Stimulated activated memory B cell treated with anti-CD40 and anti-IgM and Interleukin-4, amounts not matched to agents 10 μg/mL and 1 μg/mL and 100 μg/mL, for 72 hours (primary cell): ENCODE results near the gene B4GALT5.
"Not testable (repeated sequence)": the region's sequence is repeated elsewhere in the genome, so short reads cannot be mapped to it uniquely, and the experiment has no call there.

Experiments
- ATAC-seq: fragments of 150-1000 bp; cut with Tn5 transposase; 2 replicates; pipeline ENCODE4 v1.10.0; 2021
- H3K27ac Mint-ChIP-seq: one replicate; pipeline ENCODE4 v1.8.0; 2022; ENCODE audit warnings: mild to moderate bottlenecking, mixed read lengths
- H3K27me3 Mint-ChIP-seq: one replicate; pipeline ENCODE4 v1.8.0; 2022; ENCODE audit warnings: mixed read lengths
- H3K36me3 Mint-ChIP-seq: one replicate; pipeline ENCODE4 v1.8.0; 2022; ENCODE audit warnings: mixed read lengths
- H3K4me1 Mint-ChIP-seq: one replicate; pipeline ENCODE4 v1.8.0; 2022; ENCODE audit warnings: mixed read lengths
- H3K4me3 Mint-ChIP-seq: one replicate; pipeline ENCODE4 v1.8.0; 2022; ENCODE audit warnings: mild to moderate bottlenecking, moderate library complexity, mixed read lengths
- H3K9me3 Mint-ChIP-seq: one replicate; pipeline ENCODE4 v1.8.0; 2022; ENCODE audit warnings: mixed read lengths

B4GALT5 gene

DNA sequence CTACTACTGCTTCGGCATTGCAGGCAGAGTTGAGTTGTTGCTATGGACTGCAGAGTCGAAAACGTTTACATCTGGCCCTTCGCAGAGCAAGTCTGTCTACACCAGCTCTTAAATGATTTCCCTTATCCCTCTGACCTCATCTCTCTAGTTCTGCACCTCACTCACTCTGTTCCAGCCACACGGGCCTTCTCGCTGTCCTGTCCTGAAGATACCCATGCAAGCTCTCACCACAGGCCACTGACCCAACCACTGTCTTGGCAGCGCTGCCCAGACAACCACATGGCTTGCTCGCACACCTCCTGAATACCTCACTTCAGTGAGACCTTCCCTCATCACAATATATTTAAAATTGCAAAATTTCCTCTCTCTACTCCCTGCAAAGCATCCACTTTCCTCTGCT, 31.4 kb downstream of the B4GALT5 start:
- no peaks in the 10 kb centered on the region for H3K9me3 Mint-ChIP-seq
- H3K4me1 Mint-ChIP-seq = peaks cover 72% of the 10 kb centered on the region
- peaks cover 31% of the 10 kb centered on the region for H3K36me3 Mint-ChIP-seq
- no peaks in the 10 kb centered on the region for H3K27me3 Mint-ChIP-seq
- no peak for ATAC-seq
- H3K27ac Mint-ChIP-seq = no peak overlapping the region
- no peak overlapping the region for H3K4me3 Mint-ChIP-seq

DNA sequence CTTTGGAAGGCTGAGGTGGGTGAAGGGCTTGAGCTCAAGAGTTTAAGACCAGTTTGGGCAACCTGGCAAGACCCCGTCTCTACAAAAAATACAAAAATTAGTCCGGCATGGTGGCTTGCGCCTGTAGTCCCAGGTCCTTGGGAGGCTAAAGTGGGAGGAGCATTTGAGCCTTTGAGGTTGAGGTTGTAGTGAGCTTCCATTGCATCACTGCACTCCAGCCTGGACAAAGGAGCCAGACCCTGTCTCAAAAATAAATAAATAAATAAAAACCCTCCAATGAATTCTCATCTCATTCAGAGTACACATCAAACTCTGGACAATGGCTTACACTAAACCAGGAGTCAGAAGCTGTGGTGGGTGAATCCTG, 31.8 kb downstream of the B4GALT5 start:
- Mint-ChIP-seq H3K27ac (no peak overlapping the region), H3K4me3 (no peak overlapping the region), H3K27me3 (no peaks in the 10 kb centered on the region), H3K4me1 (peaks cover 72% of the 10 kb centered on the region), H3K36me3 (peaks cover 31% of the 10 kb centered on the region), H3K9me3 (no peaks in the 10 kb centered on the region)
- ATAC-seq = no peak

DNA sequence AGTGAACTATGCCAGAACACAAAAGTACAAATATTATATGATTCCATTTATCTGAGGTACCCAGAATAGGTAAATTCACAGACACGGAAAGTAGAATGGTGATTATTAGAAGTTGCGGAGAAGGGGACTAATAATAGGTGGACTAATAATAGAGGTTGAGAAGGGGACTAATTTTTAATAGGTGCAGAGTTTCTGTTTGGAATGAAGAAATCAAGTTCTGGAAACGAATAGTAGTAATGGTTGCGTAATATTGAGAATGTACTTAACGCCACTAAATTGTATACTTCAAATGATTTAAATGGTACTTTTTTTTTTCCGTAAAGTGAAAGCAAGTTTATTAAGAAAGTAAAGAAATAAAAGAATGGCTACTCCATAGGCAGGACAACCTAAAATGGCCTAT, 33.2 kb downstream of the B4GALT5 start:
- H3K4me1 Mint-ChIP-seq = peaks cover 79% of the 10 kb centered on the region
- H3K9me3 Mint-ChIP-seq = no peaks in the 10 kb centered on the region
- H3K4me3 Mint-ChIP-seq = no peak overlapping the region
- no peak for ATAC-seq
- peaks cover 31% of the 10 kb centered on the region for H3K36me3 Mint-ChIP-seq
- no peak overlapping the region for H3K27ac Mint-ChIP-seq
- H3K27me3 Mint-ChIP-seq = no peaks in the 10 kb centered on the region

DNA sequence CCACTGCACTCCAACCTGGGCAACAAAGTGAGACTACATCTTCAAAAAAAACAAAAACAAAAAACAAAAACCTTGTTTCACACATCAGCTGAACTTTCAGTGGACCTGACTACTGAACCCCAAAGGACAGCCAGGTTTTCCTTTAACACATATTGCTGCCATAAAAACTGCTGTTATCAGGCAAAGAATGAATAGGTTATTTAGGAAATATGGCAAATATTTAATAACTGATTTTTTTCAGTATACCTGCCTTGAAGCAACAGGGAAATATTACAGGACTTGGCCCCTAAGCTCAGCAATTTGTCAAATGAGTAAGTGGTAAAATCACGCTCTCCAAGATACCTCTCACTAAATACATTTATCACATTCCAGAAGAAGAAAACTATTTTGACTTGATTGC, 34.0 kb downstream of the B4GALT5 start:
- H3K4me3 Mint-ChIP-seq = no peak overlapping the region
- peaks cover 79% of the 10 kb centered on the region for H3K4me1 Mint-ChIP-seq
- H3K36me3 Mint-ChIP-seq = peaks cover 28% of the 10 kb centered on the region
- peak overlapping the region; percentile 6 for H3K27ac Mint-ChIP-seq
- H3K9me3 Mint-ChIP-seq = no peaks in the 10 kb centered on the region
- ATAC-seq = no peak
- H3K27me3 Mint-ChIP-seq = no peaks in the 10 kb centered on the region

DNA sequence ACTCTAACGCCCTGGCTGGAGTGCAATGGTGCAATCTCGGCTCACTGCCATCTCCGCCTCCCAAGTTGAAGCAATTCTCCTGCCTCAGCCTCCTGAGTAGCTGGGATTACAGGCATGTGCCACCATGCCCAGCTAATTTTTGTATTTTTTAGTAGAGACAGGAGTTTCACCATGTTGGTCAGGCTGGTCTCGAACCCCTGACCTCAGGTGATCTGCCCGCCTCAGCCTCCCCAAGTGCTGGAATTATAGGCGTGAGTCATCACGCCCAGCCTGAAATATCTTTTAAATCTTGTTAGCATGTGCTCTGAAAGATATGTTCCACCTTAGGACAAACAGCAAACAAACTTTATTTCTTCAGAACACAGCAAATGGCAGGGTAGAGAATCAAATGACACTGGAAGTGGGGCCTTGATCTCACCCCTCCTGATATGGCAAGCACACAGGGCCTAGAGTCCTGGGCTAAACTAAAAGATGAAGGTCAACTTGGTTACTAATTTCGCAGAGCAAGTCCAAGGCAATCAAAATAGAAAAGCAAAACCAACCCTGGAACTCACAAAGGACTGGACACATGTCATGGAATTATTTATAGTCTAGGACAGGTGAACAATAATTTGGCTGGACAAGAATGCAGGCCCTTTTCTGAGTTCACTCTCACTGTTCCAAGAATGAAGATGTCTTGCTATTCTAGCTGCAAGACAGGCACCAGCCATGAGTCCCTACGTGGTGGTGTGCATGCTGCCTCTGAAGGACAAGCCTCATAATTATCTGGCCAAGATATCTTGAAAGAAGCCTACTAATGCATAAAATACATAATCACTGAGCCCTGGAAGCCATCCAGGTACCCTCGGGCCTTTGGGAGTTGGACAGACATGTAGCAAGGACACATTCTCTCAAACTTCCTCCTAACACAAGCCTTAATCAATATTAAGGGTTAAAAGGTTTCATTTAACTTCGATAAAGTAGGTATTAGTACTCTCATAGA, 35.6 kb downstream of the B4GALT5 start:
- H3K27ac Mint-ChIP-seq = peak overlapping the region; percentile 84
- no peak overlapping the region for H3K4me3 Mint-ChIP-seq

DNA sequence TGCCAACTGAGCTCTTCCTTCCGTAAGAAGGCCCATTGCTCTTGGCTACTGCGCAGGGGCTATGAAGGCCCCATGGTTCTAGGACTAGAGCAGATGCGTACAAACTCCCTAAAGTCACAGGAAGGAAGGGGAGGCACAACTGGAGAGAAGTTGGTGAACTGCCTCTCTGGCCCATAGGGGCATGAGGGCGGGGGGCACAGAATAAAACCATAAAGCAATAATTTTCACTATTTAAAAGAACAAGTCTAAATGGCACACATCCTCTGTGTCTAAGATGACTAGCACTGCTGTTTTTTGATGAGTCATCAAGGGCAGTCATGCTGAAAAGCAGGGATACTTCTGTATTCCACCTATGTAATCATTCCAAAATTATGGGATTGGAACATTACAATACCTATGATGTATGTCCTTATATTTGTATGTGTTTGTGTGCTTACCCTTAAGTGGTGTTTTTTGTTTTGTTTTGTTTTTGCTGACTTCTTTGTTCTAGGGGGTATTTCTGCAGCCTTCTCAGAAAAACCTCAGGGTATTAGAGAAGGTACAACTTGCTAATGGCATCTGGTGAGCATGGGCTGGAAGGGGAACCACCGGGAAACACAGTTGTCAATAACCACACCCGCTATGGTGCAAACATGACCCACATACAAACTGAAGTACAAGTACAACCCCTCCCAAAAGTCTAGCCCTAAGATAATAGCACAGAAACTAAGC, 36.9 kb downstream of the B4GALT5 start:
- H3K4me3 Mint-ChIP-seq = peak overlapping the region; percentile 24
- H3K4me1 Mint-ChIP-seq = peaks cover 91% of the 10 kb centered on the region
- ATAC-seq = peak; percentile 96
- peak overlapping the region; percentile 84 for H3K27ac Mint-ChIP-seq
- H3K36me3 Mint-ChIP-seq = peaks cover 21% of the 10 kb centered on the region
- no peaks in the 10 kb centered on the region for H3K9me3 Mint-ChIP-seq
- H3K27me3 Mint-ChIP-seq = no peaks in the 10 kb centered on the region

More for the DNA sequence above, 35.6 kb downstream of the B4GALT5 start:
- peaks cover 84% of the 10 kb centered on the region for H3K4me1 Mint-ChIP-seq
- no peaks in the 10 kb centered on the region for H3K9me3 Mint-ChIP-seq
- H3K27me3 Mint-ChIP-seq = no peaks in the 10 kb centered on the region
- H3K36me3 Mint-ChIP-seq = peaks cover 18% of the 10 kb centered on the region
- no peak for ATAC-seq

DNA sequence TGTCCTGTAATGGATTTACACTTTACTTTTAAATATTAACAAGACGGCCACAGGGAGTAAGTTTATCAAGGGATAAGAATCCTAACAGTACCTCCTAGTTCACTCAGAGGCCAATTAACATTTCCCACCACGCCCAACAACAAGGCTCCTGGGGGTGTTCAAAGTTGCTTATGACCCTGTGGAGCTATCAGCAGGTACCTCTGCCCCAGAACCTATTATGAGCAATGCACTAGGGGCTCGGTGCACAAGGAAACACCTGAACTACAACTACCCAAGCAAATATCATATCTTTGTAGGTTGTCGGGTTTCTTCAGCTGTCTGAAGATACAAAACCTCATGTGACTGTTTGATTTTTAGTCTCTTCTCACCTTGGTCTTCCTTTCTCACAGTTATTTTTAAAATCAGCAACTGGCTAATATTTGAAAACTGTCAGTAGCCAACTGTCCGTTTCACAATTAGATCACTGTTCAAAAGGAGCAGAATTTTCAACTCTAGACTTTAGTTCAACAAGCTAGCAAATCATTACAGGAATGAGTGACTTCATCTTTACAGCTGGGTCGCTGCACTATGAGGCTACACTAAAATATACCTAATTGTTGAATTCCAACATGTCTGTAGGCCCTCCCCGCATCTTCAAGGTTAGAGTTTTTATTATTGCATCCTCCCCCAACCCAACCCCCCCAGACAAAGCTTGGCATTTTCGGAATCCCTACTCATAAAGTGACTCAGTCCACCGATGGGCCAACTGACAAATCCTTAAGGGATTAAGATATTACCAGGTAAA, 38.1 kb downstream of the B4GALT5 start:
- peak overlapping the region; percentile 84 for H3K27ac Mint-ChIP-seq
- no peak for ATAC-seq
- peaks cover 86% of the 10 kb centered on the region for H3K4me1 Mint-ChIP-seq
- no peaks in the 10 kb centered on the region for H3K9me3 Mint-ChIP-seq
- peaks cover 18% of the 10 kb centered on the region for H3K36me3 Mint-ChIP-seq
- no peaks in the 10 kb centered on the region for H3K27me3 Mint-ChIP-seq
- H3K4me3 Mint-ChIP-seq = peak overlapping the region; percentile 5

DNA sequence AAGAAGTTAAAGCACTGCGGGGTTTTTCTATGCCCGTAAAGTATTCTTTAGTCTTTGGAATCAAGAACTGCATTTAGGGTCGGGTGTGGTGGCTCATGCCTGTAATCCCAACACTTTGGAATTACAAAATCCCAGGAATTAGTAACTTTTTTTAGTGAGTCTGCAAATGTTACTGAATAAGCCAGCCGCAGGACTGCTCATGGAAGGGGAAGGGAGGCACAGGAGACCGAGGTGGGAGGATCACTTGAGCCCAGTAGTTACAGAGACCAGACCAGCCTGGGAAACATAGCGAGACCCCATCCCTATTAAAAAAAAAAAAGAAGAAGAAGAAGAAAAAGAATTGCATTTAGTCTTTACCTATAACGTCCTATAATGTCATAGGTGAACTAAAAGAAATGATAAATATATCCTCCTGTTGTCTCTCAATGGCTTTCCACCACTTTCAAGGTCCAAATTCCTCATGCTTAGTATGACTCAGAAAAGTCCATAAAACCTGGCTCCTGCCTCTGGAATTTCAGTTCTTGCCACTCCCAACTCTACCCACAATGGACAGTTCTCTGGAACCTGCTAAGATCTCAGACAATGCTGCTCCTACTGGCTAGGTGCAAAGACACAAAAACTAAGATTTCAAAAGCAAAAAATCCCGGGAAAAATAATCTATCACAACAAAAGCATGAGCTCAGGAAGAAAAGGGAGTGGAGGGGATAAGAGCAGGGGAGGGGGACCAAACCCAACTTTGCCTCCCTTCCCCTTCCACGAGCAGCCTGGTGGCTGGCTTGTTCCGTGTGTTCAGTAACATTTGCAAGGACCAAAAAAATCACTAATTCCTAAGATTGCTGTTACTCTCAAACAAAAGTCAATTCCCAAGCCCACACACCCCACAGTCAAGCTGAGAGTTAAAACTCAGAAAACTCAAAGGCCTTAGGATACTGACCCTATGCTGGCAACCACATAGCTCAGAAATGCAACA, 39.0 kb downstream of the B4GALT5 start:
- no peak overlapping the region for H3K4me3 Mint-ChIP-seq
- H3K27me3 Mint-ChIP-seq = no peaks in the 10 kb centered on the region
- H3K4me1 Mint-ChIP-seq = peaks cover 86% of the 10 kb centered on the region
- peaks cover 13% of the 10 kb centered on the region for H3K36me3 Mint-ChIP-seq
- no peaks in the 10 kb centered on the region for H3K9me3 Mint-ChIP-seq
- peak overlapping the region; percentile 84 for H3K27ac Mint-ChIP-seq
- ATAC-seq = no peak

DNA sequence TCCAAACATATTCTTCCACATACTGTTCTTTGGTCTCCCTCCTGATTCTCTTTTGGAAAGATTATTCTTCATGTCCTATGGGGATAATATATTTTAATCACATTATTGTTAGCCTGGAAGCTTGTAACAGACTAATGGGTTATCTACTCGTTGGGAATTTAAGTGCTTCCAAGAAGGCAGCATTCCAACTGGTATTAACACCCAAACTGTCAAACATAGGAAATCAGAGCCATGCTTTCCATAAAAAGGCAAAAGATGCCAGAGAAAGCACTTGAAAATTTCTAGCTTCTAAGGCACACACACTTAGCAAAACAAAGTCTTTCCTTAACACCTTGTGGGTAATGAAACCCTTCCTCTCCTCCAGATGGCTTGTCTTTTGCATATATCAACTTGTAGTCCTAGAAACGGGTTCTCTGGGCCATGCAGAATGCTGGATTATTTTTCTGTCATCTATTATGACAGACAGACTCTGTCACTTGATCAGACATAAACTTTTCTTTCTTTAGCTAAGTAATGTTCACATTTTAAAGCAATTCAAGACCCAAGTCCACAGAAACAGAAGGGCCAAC, 41.5 kb downstream of the B4GALT5 start:
- Mint-ChIP-seq H3K4me1 (peaks cover 83% of the 10 kb centered on the region), H3K27ac (peak overlapping the region; percentile 62), H3K9me3 (no peaks in the 10 kb centered on the region), H3K27me3 (no peaks in the 10 kb centered on the region), H3K4me3 (no peak overlapping the region), H3K36me3 (peaks cover 12% of the 10 kb centered on the region)
- no peak for ATAC-seq

DNA sequence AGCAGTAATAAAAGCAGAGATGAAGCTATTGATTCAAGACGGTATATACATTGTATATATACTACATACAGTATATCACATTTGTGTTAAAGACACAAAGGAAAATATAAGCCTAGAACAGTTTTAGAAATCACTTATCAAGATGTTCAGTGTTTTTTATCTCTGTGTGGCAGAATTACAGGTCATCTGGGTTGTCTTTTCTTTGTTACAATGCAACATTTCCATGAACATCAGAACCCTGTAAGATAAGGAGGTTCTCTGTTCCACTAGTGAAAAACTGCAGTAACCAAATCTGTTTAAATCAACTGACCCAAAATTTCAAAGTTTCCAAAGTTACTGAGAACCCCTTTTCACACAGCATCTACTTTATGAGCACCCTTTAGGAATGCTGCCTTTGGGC, 42.2 kb downstream of the B4GALT5 start:
- Mint-ChIP-seq H3K9me3 (no peaks in the 10 kb centered on the region), H3K27me3 (no peaks in the 10 kb centered on the region), H3K27ac (peak overlapping the region; percentile 62), H3K4me1 (peaks cover 75% of the 10 kb centered on the region), H3K36me3 (peaks cover 12% of the 10 kb centered on the region), H3K4me3 (no peak overlapping the region)
- no peak for ATAC-seq

DNA sequence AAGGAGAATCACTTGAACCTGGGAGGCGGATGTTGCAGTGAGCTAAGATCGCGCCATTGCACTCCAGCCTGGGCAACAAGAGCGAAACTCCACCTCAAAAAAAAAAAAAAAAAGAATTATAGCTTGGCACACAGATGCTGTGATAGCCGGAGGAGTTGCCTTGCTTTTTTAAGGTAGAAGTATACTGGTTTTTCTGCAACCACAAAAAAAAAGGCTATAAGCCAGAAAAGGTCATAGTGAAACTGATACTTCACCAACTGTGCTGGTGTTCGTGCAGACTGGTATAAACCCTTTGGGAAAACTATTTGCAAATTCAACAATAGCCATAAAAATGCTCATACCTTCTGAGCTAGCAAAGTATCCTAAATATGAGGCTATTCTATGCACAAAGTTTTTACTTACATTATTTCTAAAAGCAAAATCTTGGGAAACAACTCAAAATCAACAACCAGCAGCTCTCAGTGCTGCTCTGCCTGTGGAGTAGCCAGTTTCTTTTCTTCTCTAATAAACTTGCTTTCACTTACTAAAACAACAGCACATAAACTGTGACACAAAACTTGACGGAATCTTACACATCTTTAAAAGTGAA, 44.0 kb downstream of the B4GALT5 start:
- peak overlapping the region; percentile 59 for H3K4me3 Mint-ChIP-seq
- peaks cover 12% of the 10 kb centered on the region for H3K36me3 Mint-ChIP-seq
- ATAC-seq = peak; percentile 88
- H3K27me3 Mint-ChIP-seq = no peaks in the 10 kb centered on the region
- peak overlapping the region; percentile 94 for H3K27ac Mint-ChIP-seq
- no peaks in the 10 kb centered on the region for H3K9me3 Mint-ChIP-seq
- H3K4me1 Mint-ChIP-seq = peaks cover 63% of the 10 kb centered on the region

DNA sequence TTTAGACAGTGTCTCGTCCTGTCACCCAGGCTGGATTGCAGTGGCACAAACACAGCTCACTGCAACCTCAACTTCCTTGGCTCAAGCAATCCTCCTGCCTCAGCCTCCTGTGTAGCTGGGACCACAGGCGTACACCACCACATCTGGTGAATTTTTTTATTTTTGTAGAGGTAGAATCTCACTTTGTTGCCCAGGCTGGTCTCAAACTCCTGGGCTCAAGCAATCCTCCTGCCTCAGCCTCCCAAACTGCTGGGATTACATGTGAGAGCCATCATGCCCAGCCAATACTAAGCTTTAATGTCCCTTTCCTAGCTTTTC, 44.8 kb downstream of the B4GALT5 start:
- H3K4me3 Mint-ChIP-seq = peak overlapping the region; percentile 59

DNA sequence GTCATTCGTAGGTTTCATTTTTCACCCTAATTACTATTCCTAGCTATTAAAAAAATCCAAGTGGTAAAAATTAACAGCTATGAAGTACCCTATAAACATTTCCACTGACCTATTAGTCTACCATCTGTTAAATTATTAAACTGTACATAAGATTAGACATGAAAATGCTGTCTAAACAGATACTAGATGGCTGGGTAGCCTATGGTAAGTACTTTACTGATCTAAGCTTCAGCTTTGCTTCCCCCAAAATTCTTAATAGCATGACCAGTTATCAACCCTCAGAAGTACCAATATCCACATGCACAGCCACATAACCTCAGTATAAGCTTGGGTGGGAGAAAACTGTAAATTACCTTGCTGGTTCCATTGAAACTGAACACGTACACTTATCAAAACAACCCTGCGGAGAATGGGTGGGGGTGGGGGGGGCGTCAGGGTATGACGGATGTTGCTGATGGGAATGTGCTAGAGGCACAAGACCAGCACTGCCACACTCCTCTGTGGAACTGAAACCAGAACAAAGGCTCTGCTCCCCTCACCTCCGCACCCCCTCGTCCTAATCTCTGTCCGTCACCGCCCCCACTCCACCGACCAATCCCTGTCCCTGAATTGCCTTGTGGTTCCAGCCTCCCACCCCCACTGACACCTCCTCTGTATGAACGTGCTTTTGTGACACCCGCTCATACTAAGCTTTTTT, 45.3 kb downstream of the B4GALT5 start:
- H3K36me3 Mint-ChIP-seq = peaks cover 12% of the 10 kb centered on the region
- no peaks in the 10 kb centered on the region for H3K9me3 Mint-ChIP-seq
- no peaks in the 10 kb centered on the region for H3K27me3 Mint-ChIP-seq
- peak overlapping the region; percentile 59 for H3K4me3 Mint-ChIP-seq
- ATAC-seq = peak; percentile 95
- peaks cover 55% of the 10 kb centered on the region for H3K4me1 Mint-ChIP-seq
- peak overlapping the region; percentile 94 for H3K27ac Mint-ChIP-seq

More for the DNA sequence above, 44.8 kb downstream of the B4GALT5 start:
- not testable (repeated sequence) for H3K27me3 Mint-ChIP-seq, ATAC-seq, H3K9me3 Mint-ChIP-seq
- Mint-ChIP-seq H3K4me1 (peaks cover 58% of the 10 kb centered on the region), H3K27ac (peak overlapping the region; percentile 94), H3K36me3 (peaks cover 12% of the 10 kb centered on the region)
